Panc1 (cell line): Measurements from ENCODE around the gene ARSI.

Experiments
- POLR2AphosphoS5 ChIP-seq: IDR thresholded peaks from 2 replicates; pipeline ENCODE4 v1.6.1; 2012; ENCODE audit warnings: mild to moderate bottlenecking, low read depth, low read length, moderate library complexity
- SIN3A ChIP-seq: IDR thresholded peaks from 2 replicates; pipeline ENCODE4 v1.6.1; 2012; ENCODE audit warnings: low read depth, mild to moderate bottlenecking, low read length, moderate library complexity, borderline replicate concordance; ENCODE audit not compliant: insufficient read depth
- TF ChIP-seq, protein P1 (sequence below): fragments of 450-650 bp; IDR thresholded peaks from 2 replicates; pipeline ENCODE4 v1.5.1; 2017; ENCODE audit warnings: mild to moderate bottlenecking
- TF ChIP-seq, protein P2 (sequence below), 2 experiments: IDR thresholded peaks; 2 replicates each; pipeline ENCODE4 v1.6.1; 2011 to 2012; ENCODE audit warnings: low read depth in 2 of 2, control low read depth in 1 of 2, low read length in 1 of 2, mild to moderate bottlenecking in 1 of 2, moderate library complexity in 1 of 2; ENCODE audit not compliant: insufficient read depth in 1 of 2

GRCh38 chr5:150346592-150346991 lies 43.9 kb upstream of the ARSI start:
- TF ChIP-seq, protein P1, sequence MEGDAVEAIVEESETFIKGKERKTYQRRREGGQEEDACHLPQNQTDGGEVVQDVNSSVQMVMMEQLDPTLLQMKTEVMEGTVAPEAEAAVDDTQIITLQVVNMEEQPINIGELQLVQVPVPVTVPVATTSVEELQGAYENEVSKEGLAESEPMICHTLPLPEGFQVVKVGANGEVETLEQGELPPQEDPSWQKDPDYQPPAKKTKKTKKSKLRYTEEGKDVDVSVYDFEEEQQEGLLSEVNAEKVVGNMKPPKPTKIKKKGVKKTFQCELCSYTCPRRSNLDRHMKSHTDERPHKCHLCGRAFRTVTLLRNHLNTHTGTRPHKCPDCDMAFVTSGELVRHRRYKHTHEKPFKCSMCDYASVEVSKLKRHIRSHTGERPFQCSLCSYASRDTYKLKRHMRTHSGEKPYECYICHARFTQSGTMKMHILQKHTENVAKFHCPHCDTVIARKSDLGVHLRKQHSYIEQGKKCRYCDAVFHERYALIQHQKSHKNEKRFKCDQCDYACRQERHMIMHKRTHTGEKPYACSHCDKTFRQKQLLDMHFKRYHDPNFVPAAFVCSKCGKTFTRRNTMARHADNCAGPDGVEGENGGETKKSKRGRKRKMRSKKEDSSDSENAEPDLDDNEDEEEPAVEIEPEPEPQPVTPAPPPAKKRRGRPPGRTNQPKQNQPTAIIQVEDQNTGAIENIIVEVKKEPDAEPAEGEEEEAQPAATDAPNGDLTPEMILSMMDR, result no peak
- TF ChIP-seq, protein P2, sequence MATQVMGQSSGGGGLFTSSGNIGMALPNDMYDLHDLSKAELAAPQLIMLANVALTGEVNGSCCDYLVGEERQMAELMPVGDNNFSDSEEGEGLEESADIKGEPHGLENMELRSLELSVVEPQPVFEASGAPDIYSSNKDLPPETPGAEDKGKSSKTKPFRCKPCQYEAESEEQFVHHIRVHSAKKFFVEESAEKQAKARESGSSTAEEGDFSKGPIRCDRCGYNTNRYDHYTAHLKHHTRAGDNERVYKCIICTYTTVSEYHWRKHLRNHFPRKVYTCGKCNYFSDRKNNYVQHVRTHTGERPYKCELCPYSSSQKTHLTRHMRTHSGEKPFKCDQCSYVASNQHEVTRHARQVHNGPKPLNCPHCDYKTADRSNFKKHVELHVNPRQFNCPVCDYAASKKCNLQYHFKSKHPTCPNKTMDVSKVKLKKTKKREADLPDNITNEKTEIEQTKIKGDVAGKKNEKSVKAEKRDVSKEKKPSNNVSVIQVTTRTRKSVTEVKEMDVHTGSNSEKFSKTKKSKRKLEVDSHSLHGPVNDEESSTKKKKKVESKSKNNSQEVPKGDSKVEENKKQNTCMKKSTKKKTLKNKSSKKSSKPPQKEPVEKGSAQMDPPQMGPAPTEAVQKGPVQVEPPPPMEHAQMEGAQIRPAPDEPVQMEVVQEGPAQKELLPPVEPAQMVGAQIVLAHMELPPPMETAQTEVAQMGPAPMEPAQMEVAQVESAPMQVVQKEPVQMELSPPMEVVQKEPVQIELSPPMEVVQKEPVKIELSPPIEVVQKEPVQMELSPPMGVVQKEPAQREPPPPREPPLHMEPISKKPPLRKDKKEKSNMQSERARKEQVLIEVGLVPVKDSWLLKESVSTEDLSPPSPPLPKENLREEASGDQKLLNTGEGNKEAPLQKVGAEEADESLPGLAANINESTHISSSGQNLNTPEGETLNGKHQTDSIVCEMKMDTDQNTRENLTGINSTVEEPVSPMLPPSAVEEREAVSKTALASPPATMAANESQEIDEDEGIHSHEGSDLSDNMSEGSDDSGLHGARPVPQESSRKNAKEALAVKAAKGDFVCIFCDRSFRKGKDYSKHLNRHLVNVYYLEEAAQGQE (IDR thresholded peaks at IDR 0.05; ENCODE audit: insufficient read depth in 1 of 2, low read depth in 2 of 2, low read length in 1 of 2), result no peak
- TF ChIP-seq POLR2AphosphoS5 (no peak), SIN3A (no peak)
